Activated CD8-positive, alpha-beta T cell treated with anti-CD3 and anti-CD28 coated beads for 36 hours (primary cell): Measurements from ENCODE around the gene KDM7A. TPM values are rescaled to one million over a fixed set of nuclear protein-coding genes. Genes with fewer than 3 reads are reported as not detected.
"Not testable (repeated sequence)": the region's sequence is repeated elsewhere in the genome, so short reads cannot be mapped to it uniquely, and the experiment has no call there.

ENCODE experiments used
- ATAC-seq: fragments of 200-7000 bp; cut with Tn5 transposase; one replicate; pipeline ENCODE4 v1.10.0; 2021; ENCODE audit warnings: mild to moderate bottlenecking, moderate library complexity
- CTCF ChIA-PET: fragments of 350-600 bp; sonication (Branson Sonifier 250); formaldehyde crosslinking; loops from one replicate; lab custom pipeline; 2021; ENCODE audit warnings: antibody characterized with exemption; lab: Charles Lee
- POLR2A ChIA-PET: fragments of 350-600 bp; sonication (Branson Sonifier 250); formaldehyde crosslinking; loops from one replicate; lab custom pipeline; 2021; ENCODE audit warnings: antibody characterized with exemption; lab: Charles Lee
- DNase-seq: peaks from one replicate; pipeline ENCODE4 v3.0.0-alpha.2; 2020
- H3K27ac Mint-ChIP-seq: one replicate; pipeline ENCODE4 v1.8.0; 2021; ENCODE audit warnings: mild to moderate bottlenecking, mixed read lengths
- H3K27me3 Mint-ChIP-seq: one replicate; pipeline ENCODE4 v1.8.0; 2021; ENCODE audit warnings: mixed read lengths
- H3K36me3 Mint-ChIP-seq: one replicate; pipeline ENCODE4 v1.8.0; 2021; ENCODE audit warnings: low read depth, mixed read lengths
- H3K4me1 Mint-ChIP-seq: one replicate; pipeline ENCODE4 v1.8.0; 2021; ENCODE audit warnings: low read depth, mixed read lengths
- H3K4me3 Mint-ChIP-seq: one replicate; pipeline ENCODE4 v1.8.0; 2021; ENCODE audit warnings: mild to moderate bottlenecking, moderate library complexity, mixed read lengths
- H3K9me3 Mint-ChIP-seq: one replicate; pipeline ENCODE4 v1.8.0; 2021; ENCODE audit warnings: mixed read lengths
- intact Hi-C: fragments of 100-400 bp; cut with micrococcal nuclease; formaldehyde crosslinking; loops from one replicate; pipeline ENCODE4 v1.10.0; 2022
- total RNA-seq, 2 experiments: library from RNA; stranded (reverse); gene quantifications; one replicate each; pipeline ENCODE4 v1.2.3, GENCODE V29; 2021
- TF ChIP-seq, protein P1 (sequence below): fragments of 200-600 bp; IDR thresholded peaks from one replicate; pipeline ENCODE4 v1.8.0; 2022; ENCODE audit warnings: antibody characterized with exemption, mild to moderate bottlenecking

KDM7A gene
- total RNA-seq, 2 experiments from 2014 or later: 21.1 to 22.9 TPM

DNA sequence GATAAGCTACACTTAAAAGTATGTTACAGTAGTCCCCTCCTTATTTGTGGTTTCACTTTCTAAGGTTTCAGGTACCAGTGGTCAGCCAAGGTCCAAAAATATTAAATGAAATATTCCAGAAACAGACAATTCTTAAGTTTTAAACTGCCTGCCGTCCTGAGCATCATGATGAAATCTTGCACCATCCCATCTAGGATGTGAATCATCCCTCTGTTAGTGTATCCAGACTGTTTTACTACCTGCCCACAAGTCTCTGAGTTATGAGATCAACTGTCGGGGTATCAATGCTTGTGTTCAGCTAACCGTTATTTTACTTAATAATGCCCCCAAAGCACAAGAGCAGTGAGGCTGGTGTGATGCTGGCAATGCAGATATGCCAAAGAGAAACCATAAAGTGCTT lies 11.4 kb downstream of the KDM7A start:
- ATAC-seq (peak; percentile 83), DNase-seq (peak; percentile 21)
- ChIA-PET POLR2A (interaction anchor here (0.6 to 1.0 kb wide), 4 partner anchors 10 to 102 kb away, joined by 3 to 5 read pairs (median 4); partner anchors contain the start of gene PARP12), CTCF (interaction anchor here (1.0 to 2.2 kb wide), 3 partner anchors 9 to 139 kb away, joined by 3 to 8 read pairs (median 5); partner anchors contain the start of gene KDM7A)
- Mint-ChIP-seq H3K4me3 (peak overlapping the region; percentile 59), H3K27me3 (no peaks in the 10 kb centered on the region), H3K4me1 (peaks cover 80% of the 10 kb centered on the region), H3K9me3 (no peaks in the 10 kb centered on the region), H3K27ac (peak overlapping the region; percentile 96), H3K36me3 (peaks cover 3% of the 10 kb centered on the region)
- intact Hi-C loops: loop anchor here (10.0 kb wide), 1 partner anchor 81 kb away; no protein-coding TSS in a partner anchor
- TF ChIP-seq, protein P1, sequence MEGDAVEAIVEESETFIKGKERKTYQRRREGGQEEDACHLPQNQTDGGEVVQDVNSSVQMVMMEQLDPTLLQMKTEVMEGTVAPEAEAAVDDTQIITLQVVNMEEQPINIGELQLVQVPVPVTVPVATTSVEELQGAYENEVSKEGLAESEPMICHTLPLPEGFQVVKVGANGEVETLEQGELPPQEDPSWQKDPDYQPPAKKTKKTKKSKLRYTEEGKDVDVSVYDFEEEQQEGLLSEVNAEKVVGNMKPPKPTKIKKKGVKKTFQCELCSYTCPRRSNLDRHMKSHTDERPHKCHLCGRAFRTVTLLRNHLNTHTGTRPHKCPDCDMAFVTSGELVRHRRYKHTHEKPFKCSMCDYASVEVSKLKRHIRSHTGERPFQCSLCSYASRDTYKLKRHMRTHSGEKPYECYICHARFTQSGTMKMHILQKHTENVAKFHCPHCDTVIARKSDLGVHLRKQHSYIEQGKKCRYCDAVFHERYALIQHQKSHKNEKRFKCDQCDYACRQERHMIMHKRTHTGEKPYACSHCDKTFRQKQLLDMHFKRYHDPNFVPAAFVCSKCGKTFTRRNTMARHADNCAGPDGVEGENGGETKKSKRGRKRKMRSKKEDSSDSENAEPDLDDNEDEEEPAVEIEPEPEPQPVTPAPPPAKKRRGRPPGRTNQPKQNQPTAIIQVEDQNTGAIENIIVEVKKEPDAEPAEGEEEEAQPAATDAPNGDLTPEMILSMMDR: no peak

GRCh38 chr7:140162081-140162480 lies 14.7 kb downstream of the KDM7A start:
- not testable (repeated sequence) for H3K36me3 Mint-ChIP-seq, H3K27ac Mint-ChIP-seq, ATAC-seq, H3K4me3 Mint-ChIP-seq, H3K27me3 Mint-ChIP-seq, DNase-seq, H3K9me3 Mint-ChIP-seq
- ChIA-PET CTCF (interaction anchor here (0.8 kb wide), 1 partner anchor 23 kb away, joined by 3 read pairs; no protein-coding TSS in a partner anchor), POLR2A (interaction anchor here (1.1 kb wide), 1 partner anchor 148 kb away, joined by 3 read pairs; no protein-coding TSS in a partner anchor)
- H3K4me1 Mint-ChIP-seq: peaks cover 70% of the 10 kb centered on the region
- intact Hi-C loops: loop anchor here (10.0 kb wide), 1 partner anchor 77 kb away; no protein-coding TSS in a partner anchor

GRCh38 chr7:140161047-140161446 lies 15.7 kb downstream of the KDM7A start:
- Mint-ChIP-seq H3K36me3 (peaks cover 13% of the 10 kb centered on the region), H3K9me3 (no peaks in the 10 kb centered on the region), H3K4me3 (no peak overlapping the region), H3K27ac (peak overlapping the region; percentile 35), H3K4me1 (peaks cover 72% of the 10 kb centered on the region), H3K27me3 (no peaks in the 10 kb centered on the region)
- DNase-seq (no peak), ATAC-seq (no peak)
- ChIA-PET POLR2A (no interaction called here), CTCF (no interaction called here)
- intact Hi-C loops: loop anchor here (10.0 kb wide), 1 partner anchor 76 kb away; no protein-coding TSS in a partner anchor
- TF ChIP-seq, protein P1: no peak

- H3K27ac Mint-ChIP-seq: peak overlapping the region; percentile 35
- no peak for DNase-seq
- ChIA-PET POLR2A (interaction anchor here (0.6 kb wide), 1 partner anchor 20 kb away, joined by 3 read pairs; no protein-coding TSS in a partner anchor), CTCF (no interaction called here)
- intact Hi-C loops: loop anchor here (10.0 kb wide), 1 partner anchor 76 kb away; no protein-coding TSS in a partner anchor
- peaks cover 72% of the 10 kb centered on the region for H3K4me1 Mint-ChIP-seq
- no peaks in the 10 kb centered on the region for H3K9me3 Mint-ChIP-seq
- TF ChIP-seq, protein P1: no peak
- peaks cover 13% of the 10 kb centered on the region for H3K36me3 Mint-ChIP-seq
- no peaks in the 10 kb centered on the region for H3K27me3 Mint-ChIP-seq
- no peak overlapping the region for H3K4me3 Mint-ChIP-seq
- ATAC-seq: no peak
Measured at GRCh38 chr7:140160308-140160707, 16.5 kb downstream of the KDM7A start.

GRCh38 chr7:140159497-140159896 lies 17.3 kb downstream of the KDM7A start:
- peaks cover 70% of the 10 kb centered on the region for H3K4me1 Mint-ChIP-seq
- H3K9me3 Mint-ChIP-seq: no peaks in the 10 kb centered on the region
- H3K4me3 Mint-ChIP-seq: no peak overlapping the region
- TF ChIP-seq, protein P1: no peak
- ATAC-seq (no peak), DNase-seq (no peak)
- intact Hi-C loops: no loop called here
- no peak overlapping the region for H3K27ac Mint-ChIP-seq
- no peaks in the 10 kb centered on the region for H3K27me3 Mint-ChIP-seq
- CTCF ChIA-PET: no interaction called here
- POLR2A ChIA-PET: interaction anchor here (0.6 kb wide), 1 partner anchor 19 kb away, joined by 3 read pairs; no protein-coding TSS in a partner anchor
- peaks cover 13% of the 10 kb centered on the region for H3K36me3 Mint-ChIP-seq
